Activated CD4-positive, alpha-beta T cell treated with anti-CD3 and anti-CD28 coated beads for 36 hours (primary cell): ENCODE data around the gene SLC25A40. TPM values are rescaled to one million over a fixed set of nuclear protein-coding genes. Genes with fewer than 3 reads are reported as not detected.
"Not testable (repeated sequence)": the region's sequence is repeated elsewhere in the genome, so short reads cannot be mapped to it uniquely, and the experiment has no call there.

Experiments used
- ATAC-seq: fragments of 200-7000 bp; cut with Tn5 transposase; one replicate; pipeline ENCODE4 v1.10.0; 2021; ENCODE audit warnings: mild to moderate bottlenecking, moderate library complexity
- CTCF ChIA-PET: fragments of 350-600 bp; sonication (Branson Sonifier 250); formaldehyde crosslinking; loops from one replicate; lab custom pipeline; 2021; ENCODE audit warnings: antibody characterized with exemption; lab: Charles Lee
- POLR2A ChIA-PET: fragments of 350-600 bp; sonication (Branson Sonifier 250); formaldehyde crosslinking; loops from one replicate; lab custom pipeline; 2021; ENCODE audit warnings: antibody characterized with exemption, inconsistent platforms; lab: Charles Lee
- DNase-seq: peaks from one replicate; pipeline ENCODE4 v3.0.0-alpha.2; 2020
- H3K27ac Mint-ChIP-seq: one replicate; pipeline ENCODE4 v1.8.0; 2021; ENCODE audit warnings: mixed read lengths
- H3K27me3 Mint-ChIP-seq: one replicate; pipeline ENCODE4 v1.8.0; 2021; ENCODE audit warnings: mixed read lengths
- H3K36me3 Mint-ChIP-seq: one replicate; pipeline ENCODE4 v1.8.0; 2021; ENCODE audit warnings: low read depth, mixed read lengths
- H3K4me1 Mint-ChIP-seq: one replicate; pipeline ENCODE4 v1.8.0; 2021; ENCODE audit warnings: mixed read lengths
- H3K4me3 Mint-ChIP-seq: one replicate; pipeline ENCODE4 v1.8.0; 2021; ENCODE audit warnings: mild to moderate bottlenecking, moderate library complexity, mixed read lengths
- H3K9me3 Mint-ChIP-seq: one replicate; pipeline ENCODE4 v1.8.0; 2021; ENCODE audit warnings: low read depth, mixed read lengths
- intact Hi-C, 2 experiments: fragments of 100-400 bp; cut with DNase I in 1 of 2; cut with micrococcal nuclease in 1 of 2; formaldehyde crosslinking; loops; one replicate each; pipeline versions ENCODE4 v1.14.2 to v1.15.1; 2022 to 2024; cut with DNase I, micrococcal nuclease
- total RNA-seq, 2 experiments: library from RNA; stranded (reverse); gene quantifications; one replicate each; pipeline ENCODE4 v1.2.3, GENCODE V29; 2021

Gene SLC25A40
- total RNA-seq, 2 experiments from 2014 or later, result 38.0 to 41.9 TPM

DNA sequence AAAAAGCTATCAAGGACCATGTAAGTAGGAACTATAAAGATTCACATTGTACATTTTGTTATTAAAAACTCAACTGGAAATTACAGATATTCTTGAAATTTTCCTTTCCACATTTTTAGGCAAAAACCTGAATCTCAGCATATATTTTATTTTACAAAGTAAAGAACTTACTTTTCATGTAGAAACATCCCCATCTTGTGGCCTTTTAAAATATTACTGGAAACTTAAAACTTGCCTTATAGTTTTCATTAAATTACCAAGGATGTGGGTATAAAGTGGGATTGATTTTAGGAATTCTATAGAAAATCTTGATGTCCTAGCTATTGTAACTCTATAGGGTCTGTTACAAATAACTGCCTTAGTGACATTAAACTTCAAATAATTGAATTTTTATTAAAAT lies 10.7 kb upstream of the SLC25A40 start:
- H3K27ac Mint-ChIP-seq, result no peak overlapping the region
- no peaks in the 10 kb centered on the region for H3K9me3 Mint-ChIP-seq
- H3K4me3 Mint-ChIP-seq, result no peak overlapping the region
- ATAC-seq (no peak), DNase-seq (no peak)
- peaks cover 44% of the 10 kb centered on the region for H3K36me3 Mint-ChIP-seq
- H3K27me3 Mint-ChIP-seq, result no peaks in the 10 kb centered on the region
- ChIA-PET CTCF (interaction anchor here (0.6 to 3.7 kb wide), 22 partner anchors 9 to 471 kb away, joined by 3 to 14 read pairs (median 4); partner anchors contain the start of genes DBF4, RUNDC3B and SLC25A40), POLR2A (no interaction called here)
- H3K4me1 Mint-ChIP-seq, result peaks cover 6% of the 10 kb centered on the region
- intact Hi-C loops, result loop anchor here (1.0 to 5.0 kb wide), 4 partner anchors 90 to 575 kb away; no protein-coding TSS in a partner anchor

DNA sequence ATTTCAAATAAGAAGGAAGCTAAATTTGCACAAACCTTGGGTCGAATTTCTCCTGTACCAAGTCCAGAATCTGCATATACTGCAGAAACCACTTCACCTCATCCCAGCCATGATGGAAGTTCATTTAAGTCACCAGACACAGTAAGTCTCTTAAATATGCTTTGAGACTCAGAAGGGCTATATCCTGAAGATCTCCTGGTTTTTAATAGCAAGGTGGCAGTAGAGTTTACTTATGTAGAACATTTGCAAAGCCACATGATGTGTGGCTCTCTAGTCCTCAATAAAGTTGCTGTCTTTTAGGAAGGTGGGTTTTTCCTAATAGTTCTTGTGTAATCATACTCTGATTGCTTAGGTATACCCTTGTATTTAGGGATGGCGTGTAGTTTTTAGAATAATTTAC lies 8.9 kb upstream of the SLC25A40 start:
- ChIA-PET POLR2A (no interaction called here), CTCF (interaction anchor here (1.5 to 3.7 kb wide), 2 partner anchors 88 to 379 kb away, joined by 3 to 14 read pairs; no protein-coding TSS in a partner anchor)
- Mint-ChIP-seq H3K27ac (no peak overlapping the region), H3K4me1 (peaks cover 14% of the 10 kb centered on the region), H3K4me3 (no peak overlapping the region), H3K27me3 (no peaks in the 10 kb centered on the region), H3K36me3 (peaks cover 45% of the 10 kb centered on the region), H3K9me3 (no peaks in the 10 kb centered on the region)
- ATAC-seq (no peak), DNase-seq (no peak)
- intact Hi-C loops, result loop anchor here in 1 of 2 experiments (5.0 kb wide), 1 partner anchor 468 kb away; no protein-coding TSS in a partner anchor

DNA sequence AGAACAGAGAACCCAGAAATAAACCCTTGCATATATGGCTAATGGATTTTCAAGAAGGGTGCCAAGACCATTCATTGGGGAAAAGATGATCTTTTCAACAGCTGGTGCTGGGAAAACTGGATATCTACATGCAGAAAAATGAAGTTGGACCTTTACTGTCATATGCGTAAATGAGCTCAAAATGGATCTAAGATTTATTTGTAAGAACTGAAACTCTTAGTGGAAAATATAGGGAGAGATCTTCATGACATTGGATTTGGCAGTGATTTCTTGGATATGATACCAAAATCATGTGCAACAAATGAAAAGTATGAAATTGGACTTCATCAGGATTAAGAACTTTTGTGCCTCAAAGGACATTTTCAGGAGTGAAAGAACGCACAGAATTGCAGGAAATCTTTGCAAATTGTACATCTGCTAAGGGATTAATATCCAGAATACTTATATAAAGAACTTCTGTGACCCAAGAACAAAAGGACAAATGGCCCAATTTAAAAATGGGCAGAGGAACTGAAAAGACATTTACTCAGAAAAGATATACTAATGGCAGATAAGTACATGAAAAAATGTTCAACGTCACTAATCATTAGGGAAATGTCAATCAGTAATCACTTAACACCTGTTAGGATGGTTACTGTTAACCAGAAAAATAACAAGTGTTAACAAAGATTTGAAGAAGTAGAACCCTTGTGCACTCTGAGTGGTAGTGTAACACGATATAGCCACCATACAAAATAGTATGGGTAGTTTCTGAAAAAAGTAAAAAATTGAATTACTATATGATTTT lies 6.2 kb upstream of the SLC25A40 start:
- CTCF ChIA-PET, result interaction anchor here (0.6 to 1.5 kb wide), 3 partner anchors 12 to 614 kb away, joined by 4 read pairs; no protein-coding TSS in a partner anchor

DNA sequence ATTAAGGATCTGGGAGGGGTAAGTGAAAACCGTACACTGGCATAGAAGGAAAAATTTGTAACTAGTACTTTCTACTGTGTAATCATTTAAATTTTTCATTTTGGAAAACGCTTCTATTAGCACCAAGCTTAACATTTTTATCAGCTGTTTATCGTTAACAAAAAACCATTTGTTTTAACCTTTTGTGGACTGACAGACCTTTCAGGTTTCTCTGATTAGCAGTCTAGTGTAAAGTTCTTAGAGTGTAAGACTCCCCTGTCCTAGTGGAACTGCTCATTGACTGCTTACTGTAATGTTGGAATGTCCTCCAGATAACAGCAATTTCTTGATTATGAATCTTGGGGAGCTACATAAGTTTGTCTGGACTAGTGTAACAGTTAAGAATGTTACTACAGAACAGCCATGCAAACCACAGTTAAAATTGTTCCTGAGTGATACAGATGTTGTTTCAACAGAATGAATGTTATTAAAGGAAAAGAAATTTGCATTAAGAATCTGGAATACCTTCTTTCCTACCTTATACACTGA lies 2.1 kb upstream of the SLC25A40 start:
- peaks cover 48% of the 10 kb centered on the region for H3K36me3 Mint-ChIP-seq

More for the DNA sequence above, 6.2 kb upstream of the SLC25A40 start:
- Mint-ChIP-seq H3K36me3 (peaks cover 42% of the 10 kb centered on the region), H3K27ac (no peak overlapping the region), H3K4me3 (no peak overlapping the region), H3K4me1 (peaks cover 28% of the 10 kb centered on the region), H3K9me3 (no peaks in the 10 kb centered on the region), H3K27me3 (no peaks in the 10 kb centered on the region)
- intact Hi-C loops, result no loop called here
- no peak for ATAC-seq
- no peak for DNase-seq
- POLR2A ChIA-PET, result no interaction called here

DNA sequence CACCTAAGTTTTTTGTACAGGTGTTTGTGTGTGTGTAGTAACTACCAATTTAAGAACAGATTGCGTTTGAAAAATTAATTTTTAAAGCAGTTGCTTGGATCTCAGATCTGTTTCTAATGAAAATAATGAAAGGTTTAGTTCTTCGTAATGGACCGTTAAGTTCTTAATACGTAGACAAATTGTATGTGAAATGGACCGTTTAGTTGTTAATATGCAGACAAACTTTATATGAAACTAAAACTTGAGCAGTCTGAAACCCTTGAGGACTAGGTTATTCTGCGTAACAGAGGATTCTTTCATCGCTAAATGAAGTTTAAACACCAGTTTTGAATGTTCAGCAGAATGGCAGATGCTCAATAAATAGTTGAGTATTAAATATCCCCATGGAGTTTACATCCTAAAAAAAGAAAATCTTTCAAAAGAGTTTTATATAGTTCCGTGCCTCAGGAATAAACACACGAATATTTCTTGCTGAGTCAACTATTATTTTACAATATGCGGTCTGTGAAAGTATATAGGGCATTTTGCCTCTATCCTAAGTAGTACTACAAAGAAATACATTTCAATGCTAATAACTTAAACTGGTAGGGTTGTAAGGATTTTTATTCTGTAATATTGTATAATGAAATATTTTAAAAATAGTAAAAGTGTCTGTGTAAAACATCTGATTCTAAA lies 1.3 kb upstream of the SLC25A40 start:
- ChIA-PET POLR2A (no interaction called here), CTCF (interaction anchor here (1.3 kb wide), 1 partner anchor 10 kb away, joined by 5 read pairs; no protein-coding TSS in a partner anchor)
- H3K27ac Mint-ChIP-seq, result peak overlapping the region; percentile 70
- H3K9me3 Mint-ChIP-seq, result peaks cover 4% of the 10 kb centered on the region
- ATAC-seq (no peak), DNase-seq (no peak)
- H3K4me3 Mint-ChIP-seq, result peak overlapping the region; percentile 82
- intact Hi-C loops, result loop anchor here (2.0 to 10.0 kb wide), 6 partner anchors 57 to 723 kb away; partner anchors contain the start of genes DMTF1 (in 2 of the 2), ADAM22 (in 1 of the 2) and SRI (in 1 of the 2)
- peaks cover 51% of the 10 kb centered on the region for H3K36me3 Mint-ChIP-seq
- peaks cover 43% of the 10 kb centered on the region for H3K4me1 Mint-ChIP-seq
- no peaks in the 10 kb centered on the region for H3K27me3 Mint-ChIP-seq

More for the DNA sequence above, 2.1 kb upstream of the SLC25A40 start:
- ChIA-PET CTCF (interaction anchor here (0.7 to 1.3 kb wide), 3 partner anchors 9 to 250 kb away, joined by 3 to 5 read pairs (median 3); partner anchors contain the start of gene RUNDC3B), POLR2A (interaction anchor here (0.6 kb wide), 1 partner anchor 57 kb away, joined by 3 read pairs; no protein-coding TSS in a partner anchor)
- ATAC-seq, result no peak
- intact Hi-C loops, result loop anchor here (5.0 to 10.0 kb wide), 3 partner anchors 306 to 723 kb away; partner anchors contain the start of gene DMTF1 (in 2 of the 2)
- Mint-ChIP-seq H3K27me3 (no peaks in the 10 kb centered on the region), H3K4me3 (peak overlapping the region; percentile 82), H3K4me1 (peaks cover 44% of the 10 kb centered on the region), H3K9me3 (no peaks in the 10 kb centered on the region), H3K27ac (no peak overlapping the region)
- DNase-seq, result no peak

DNA sequence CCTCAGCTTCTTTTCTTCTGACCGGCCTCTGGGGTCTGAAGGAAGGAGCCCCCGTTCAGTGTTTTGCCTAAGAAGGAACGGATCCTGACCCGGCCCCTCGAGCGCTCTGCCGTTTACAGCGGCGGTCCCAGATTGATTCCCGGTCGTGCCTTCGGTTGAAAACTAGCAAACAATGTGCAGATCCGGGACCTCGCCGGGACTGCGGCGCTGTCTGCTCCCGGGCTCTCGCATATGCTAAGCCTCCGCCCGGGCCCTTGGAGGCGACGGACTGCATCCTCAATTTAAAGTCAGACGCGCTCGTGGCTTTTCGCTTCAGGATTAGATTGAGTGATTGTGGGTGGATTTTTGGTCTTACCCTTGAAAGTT lies 692 bp upstream of the SLC25A40 start:
- Mint-ChIP-seq H3K9me3 (peaks cover 10% of the 10 kb centered on the region), H3K27me3 (no peaks in the 10 kb centered on the region), H3K27ac (peak overlapping the region; percentile 93), H3K36me3 (peaks cover 50% of the 10 kb centered on the region), H3K4me3 (peak overlapping the region; percentile 82), H3K4me1 (peaks cover 48% of the 10 kb centered on the region)
- ChIA-PET CTCF (interaction anchor here (1.3 to 2.6 kb wide), 2 partner anchors 9 to 10 kb away, joined by 3 to 6 read pairs; no protein-coding TSS in a partner anchor), POLR2A (interaction anchor here (0.6 kb wide), 1 partner anchor 524 kb away, joined by 4 read pairs; no protein-coding TSS in a partner anchor)
- DNase-seq (peak; percentile 74), ATAC-seq (peak; percentile 37)
- intact Hi-C loops, result loop anchor here (1.0 to 10.0 kb wide), 11 partner anchors 57 to 722 kb away; partner anchors contain the start of genes ADAM22 (in 2 of the 2), CROT (in 2 of the 2), DMTF1 (in 2 of the 2) and RUNDC3B (in 2 of the 2)

DNA sequence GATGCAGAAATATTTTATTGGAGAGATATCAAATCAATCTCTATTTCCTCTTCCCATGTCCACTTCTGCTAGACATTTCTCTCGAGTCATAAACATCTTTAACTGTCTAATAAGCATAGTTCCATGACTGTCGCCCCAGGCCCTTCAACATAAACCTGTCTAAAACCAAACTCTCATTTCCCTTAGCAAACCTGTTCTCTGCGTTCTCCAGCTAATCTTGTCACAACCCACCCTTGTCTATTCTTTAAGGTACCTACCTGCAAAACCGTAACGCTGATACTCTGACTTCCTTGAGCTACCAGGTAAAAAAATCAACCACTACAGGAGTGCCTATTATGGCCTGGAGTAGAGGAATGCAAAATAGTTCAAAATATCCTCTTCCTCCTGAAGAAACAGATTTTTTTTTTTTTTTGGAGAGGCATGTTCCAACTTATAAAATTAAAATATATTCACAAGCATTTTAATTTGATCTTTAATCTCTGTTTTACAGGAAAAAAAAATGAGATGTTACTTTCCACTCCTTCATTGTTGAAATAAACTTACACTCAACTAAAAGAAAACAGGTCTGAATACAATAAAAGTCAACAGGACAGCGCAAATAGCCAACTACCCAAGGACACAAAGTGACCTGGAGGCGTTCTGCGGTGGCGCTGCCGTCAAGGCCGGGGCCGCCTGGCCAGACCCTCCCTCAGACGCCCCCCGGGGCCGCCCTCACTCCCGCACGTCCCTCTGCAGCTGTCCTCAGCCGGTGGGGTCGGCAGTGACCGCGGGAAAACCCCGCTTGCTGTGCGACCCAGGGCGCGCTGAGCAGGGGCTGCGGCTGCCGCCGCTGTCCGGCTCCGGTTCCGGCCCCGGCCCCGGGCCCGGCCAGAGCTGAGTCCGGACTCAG lies 765 bp downstream of the SLC25A40 start:
- peak overlapping the region; percentile 70 for H3K27ac Mint-ChIP-seq
- peaks cover 59% of the 10 kb centered on the region for H3K36me3 Mint-ChIP-seq
- H3K9me3 Mint-ChIP-seq, result peaks cover 22% of the 10 kb centered on the region
- peak overlapping the region; percentile 82 for H3K4me3 Mint-ChIP-seq
- ATAC-seq (peak; percentile 0), DNase-seq (peak; percentile 32)
- ChIA-PET POLR2A (interaction anchor here (0.6 kb wide), 1 partner anchor 275 kb away, joined by 3 read pairs; the partner anchor contains the start of gene ABCB1), CTCF (interaction anchor here (1.1 to 2.6 kb wide), 3 partner anchors 8 to 255 kb away, joined by 3 to 6 read pairs (median 3); no protein-coding TSS in a partner anchor)
- H3K4me1 Mint-ChIP-seq, result peaks cover 44% of the 10 kb centered on the region
- no peaks in the 10 kb centered on the region for H3K27me3 Mint-ChIP-seq
- intact Hi-C loops, result loop anchor here (1.0 to 10.0 kb wide), 12 partner anchors 19 to 721 kb away; partner anchors contain the start of genes ADAM22 (in 2 of the 2), CROT (in 2 of the 2), DMTF1 (in 2 of the 2) and RUNDC3B (in 2 of the 2)

DNA sequence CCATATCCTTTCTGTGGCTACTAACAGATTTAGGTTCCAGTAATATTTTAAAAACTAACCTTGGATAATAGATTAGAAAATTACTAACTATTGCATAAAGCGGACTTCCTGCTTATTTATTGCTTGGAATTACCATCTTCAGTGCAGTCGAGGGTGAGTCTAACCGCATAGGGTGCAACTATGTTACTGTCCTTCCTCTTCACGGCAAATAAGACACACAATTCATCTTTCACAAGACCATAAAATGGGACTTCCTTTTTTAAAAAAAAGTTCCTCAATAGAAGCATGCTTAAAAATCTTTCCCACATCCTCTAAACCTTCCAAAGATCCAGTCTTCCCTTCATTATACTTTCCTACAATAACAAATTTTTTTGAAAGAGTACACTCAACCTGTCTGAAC lies 2.1 kb downstream of the SLC25A40 start:
- CTCF ChIA-PET, result no interaction called here
- intact Hi-C loops, result loop anchor here (2.0 to 10.0 kb wide), 3 partner anchors 17 to 719 kb away; partner anchors contain the start of gene DMTF1 (in 2 of the 2)
- Mint-ChIP-seq H3K9me3 (peaks cover 24% of the 10 kb centered on the region), H3K4me1 (peaks cover 35% of the 10 kb centered on the region), H3K27ac (peak overlapping the region; percentile 65), H3K4me3 (peak overlapping the region; percentile 82), H3K36me3 (peaks cover 55% of the 10 kb centered on the region), H3K27me3 (no peaks in the 10 kb centered on the region)
- POLR2A ChIA-PET, result no interaction called here
- DNase-seq (no peak), ATAC-seq (no peak)

DNA sequence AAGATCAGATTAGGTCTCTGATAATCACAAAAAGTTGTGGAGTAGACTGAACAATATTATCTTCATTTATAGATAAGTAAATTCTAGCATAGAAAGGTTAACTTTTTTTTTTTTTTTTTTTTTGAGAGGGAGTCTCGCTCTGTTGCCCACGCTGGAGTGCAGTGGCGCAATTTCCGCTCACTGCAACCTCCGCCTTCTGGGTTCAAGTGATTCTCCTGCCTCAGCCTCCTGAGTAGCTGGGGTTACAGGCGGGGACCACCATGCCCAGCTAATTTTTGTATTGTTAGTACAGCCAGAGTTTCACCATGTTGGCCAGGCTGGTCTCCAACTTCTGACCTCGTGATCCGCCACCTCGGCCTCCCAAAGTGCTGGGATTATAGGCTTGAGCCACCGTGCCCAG lies 2.8 kb downstream of the SLC25A40 start:
- H3K27ac Mint-ChIP-seq, DNase-seq, H3K27me3 Mint-ChIP-seq, POLR2A ChIA-PET, H3K4me3 Mint-ChIP-seq, ATAC-seq: not testable (repeated sequence)
- H3K36me3 Mint-ChIP-seq, result peaks cover 58% of the 10 kb centered on the region
- CTCF ChIA-PET, result interaction anchor here (0.5 kb wide), 1 partner anchor 13 kb away, joined by 3 read pairs; no protein-coding TSS in a partner anchor
- peaks cover 24% of the 10 kb centered on the region for H3K9me3 Mint-ChIP-seq
- intact Hi-C loops, result loop anchor here (10.0 kb wide), 2 partner anchors 559 to 719 kb away; partner anchors contain the start of gene DMTF1 (in 2 of the 2)
- peaks cover 31% of the 10 kb centered on the region for H3K4me1 Mint-ChIP-seq
